Measurements from ENCODE around the gene CLRN1. TPM values are rescaled to one million over a fixed set of nuclear protein-coding genes. Genes with fewer than 3 reads are reported as not detected.

Gene CLRN1
- total RNA-seq, 1 experiment from 2014 or later: not detected

DNA sequence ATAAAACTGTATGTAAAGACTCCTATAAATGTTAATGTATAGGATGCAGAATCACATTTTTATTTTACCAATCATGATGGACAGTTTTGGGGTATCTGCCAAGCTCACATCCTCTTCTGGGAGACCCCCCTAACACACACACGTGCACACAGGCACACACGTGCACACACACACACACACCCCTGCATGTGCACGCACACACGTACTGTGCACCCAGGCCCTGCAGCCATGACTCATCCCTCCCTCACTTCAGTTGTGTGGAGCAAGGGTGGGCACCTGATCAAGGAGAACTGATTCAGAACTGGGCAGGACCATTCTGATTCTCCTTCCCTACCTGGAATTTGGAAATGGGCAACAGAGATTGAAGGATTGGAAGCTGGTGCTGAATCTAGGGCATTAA is 51.3 kb downstream of the CLRN1 start:
- ChIA-PET POLR2A (no interaction called here), CTCF (interaction anchor here (0.9 kb wide), 1 partner anchor 229 kb away, joined by 5 read pairs; no protein-coding TSS in a partner anchor)
- no peaks in the 10 kb centered on the region for H3K36me3 Mint-ChIP-seq
- ATAC-seq (no peak), DNase-seq (ENCODE audit: low spot score) (no peak)
- no peaks in the 10 kb centered on the region for H3K27me3 Mint-ChIP-seq (ENCODE audit: low read depth)
- no peaks in the 10 kb centered on the region for H3K9me3 Mint-ChIP-seq
- H3K4me1 Mint-ChIP-seq: peaks cover 47% of the 10 kb centered on the region
- TF ChIP-seq ZNF138 (CRISPR knock-in tag; conservative IDR thresholded peaks at IDR 0.05) (no peak), TEAD1 (CRISPR knock-in tag; IDR thresholded peaks at IDR 0.05) (no peak), NR3C1 (CRISPR knock-in tag; conservative IDR thresholded peaks at IDR 0.05; ENCODE audit: low read depth) (no peak), SP1 (CRISPR knock-in tag; conservative IDR thresholded peaks at IDR 0.05) (no peak), JUN (CRISPR knock-in tag; IDR thresholded peaks at IDR 0.05) (no peak), PRRX2 (CRISPR knock-in tag; IDR thresholded peaks at IDR 0.05) (no peak), TP53 (CRISPR knock-in tag; IDR thresholded peaks at IDR 0.05) (no peak), CREB1 (CRISPR knock-in tag; IDR thresholded peaks at IDR 0.05) (no peak), SMAD4 (CRISPR knock-in tag; IDR thresholded peaks at IDR 0.05) (no peak), ZNF121 (CRISPR knock-in tag; IDR thresholded peaks at IDR 0.05) (no peak)
- TF ChIP-seq, protein P1, sequence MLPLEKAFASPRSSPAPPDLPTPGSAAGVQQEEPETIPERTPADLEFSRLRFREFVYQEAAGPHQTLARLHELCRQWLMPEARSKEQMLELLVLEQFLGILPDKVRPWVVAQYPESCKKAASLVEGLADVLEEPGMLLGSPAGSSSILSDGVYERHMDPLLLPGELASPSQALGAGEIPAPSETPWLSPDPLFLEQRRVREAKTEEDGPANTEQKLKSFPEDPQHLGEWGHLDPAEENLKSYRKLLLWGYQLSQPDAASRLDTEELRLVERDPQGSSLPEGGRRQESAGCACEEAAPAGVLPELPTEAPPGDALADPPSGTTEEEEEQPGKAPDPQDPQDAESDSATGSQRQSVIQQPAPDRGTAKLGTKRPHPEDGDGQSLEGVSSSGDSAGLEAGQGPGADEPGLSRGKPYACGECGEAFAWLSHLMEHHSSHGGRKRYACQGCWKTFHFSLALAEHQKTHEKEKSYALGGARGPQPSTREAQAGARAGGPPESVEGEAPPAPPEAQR (CRISPR knock-in tag; IDR thresholded peaks at IDR 0.05): no peak
- TF ChIP-seq, protein P2, sequence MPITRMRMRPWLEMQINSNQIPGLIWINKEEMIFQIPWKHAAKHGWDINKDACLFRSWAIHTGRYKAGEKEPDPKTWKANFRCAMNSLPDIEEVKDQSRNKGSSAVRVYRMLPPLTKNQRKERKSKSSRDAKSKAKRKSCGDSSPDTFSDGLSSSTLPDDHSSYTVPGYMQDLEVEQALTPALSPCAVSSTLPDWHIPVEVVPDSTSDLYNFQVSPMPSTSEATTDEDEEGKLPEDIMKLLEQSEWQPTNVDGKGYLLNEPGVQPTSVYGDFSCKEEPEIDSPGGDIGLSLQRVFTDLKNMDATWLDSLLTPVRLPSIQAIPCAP (CRISPR knock-in tag; IDR thresholded peaks at IDR 0.05): no peak
- TF ChIP-seq, protein P3, sequence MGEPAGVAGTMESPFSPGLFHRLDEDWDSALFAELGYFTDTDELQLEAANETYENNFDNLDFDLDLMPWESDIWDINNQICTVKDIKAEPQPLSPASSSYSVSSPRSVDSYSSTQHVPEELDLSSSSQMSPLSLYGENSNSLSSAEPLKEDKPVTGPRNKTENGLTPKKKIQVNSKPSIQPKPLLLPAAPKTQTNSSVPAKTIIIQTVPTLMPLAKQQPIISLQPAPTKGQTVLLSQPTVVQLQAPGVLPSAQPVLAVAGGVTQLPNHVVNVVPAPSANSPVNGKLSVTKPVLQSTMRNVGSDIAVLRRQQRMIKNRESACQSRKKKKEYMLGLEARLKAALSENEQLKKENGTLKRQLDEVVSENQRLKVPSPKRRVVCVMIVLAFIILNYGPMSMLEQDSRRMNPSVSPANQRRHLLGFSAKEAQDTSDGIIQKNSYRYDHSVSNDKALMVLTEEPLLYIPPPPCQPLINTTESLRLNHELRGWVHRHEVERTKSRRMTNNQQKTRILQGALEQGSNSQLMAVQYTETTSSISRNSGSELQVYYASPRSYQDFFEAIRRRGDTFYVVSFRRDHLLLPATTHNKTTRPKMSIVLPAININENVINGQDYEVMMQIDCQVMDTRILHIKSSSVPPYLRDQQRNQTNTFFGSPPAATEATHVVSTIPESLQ (CRISPR knock-in tag; IDR thresholded peaks at IDR 0.05): no peak
- TF ChIP-seq, protein P4, sequence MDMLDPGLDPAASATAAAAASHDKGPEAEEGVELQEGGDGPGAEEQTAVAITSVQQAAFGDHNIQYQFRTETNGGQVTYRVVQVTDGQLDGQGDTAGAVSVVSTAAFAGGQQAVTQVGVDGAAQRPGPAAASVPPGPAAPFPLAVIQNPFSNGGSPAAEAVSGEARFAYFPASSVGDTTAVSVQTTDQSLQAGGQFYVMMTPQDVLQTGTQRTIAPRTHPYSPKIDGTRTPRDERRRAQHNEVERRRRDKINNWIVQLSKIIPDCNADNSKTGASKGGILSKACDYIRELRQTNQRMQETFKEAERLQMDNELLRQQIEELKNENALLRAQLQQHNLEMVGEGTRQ (CRISPR knock-in tag; IDR thresholded peaks at IDR 0.05): no peak
- TF ChIP-seq, protein P5, sequence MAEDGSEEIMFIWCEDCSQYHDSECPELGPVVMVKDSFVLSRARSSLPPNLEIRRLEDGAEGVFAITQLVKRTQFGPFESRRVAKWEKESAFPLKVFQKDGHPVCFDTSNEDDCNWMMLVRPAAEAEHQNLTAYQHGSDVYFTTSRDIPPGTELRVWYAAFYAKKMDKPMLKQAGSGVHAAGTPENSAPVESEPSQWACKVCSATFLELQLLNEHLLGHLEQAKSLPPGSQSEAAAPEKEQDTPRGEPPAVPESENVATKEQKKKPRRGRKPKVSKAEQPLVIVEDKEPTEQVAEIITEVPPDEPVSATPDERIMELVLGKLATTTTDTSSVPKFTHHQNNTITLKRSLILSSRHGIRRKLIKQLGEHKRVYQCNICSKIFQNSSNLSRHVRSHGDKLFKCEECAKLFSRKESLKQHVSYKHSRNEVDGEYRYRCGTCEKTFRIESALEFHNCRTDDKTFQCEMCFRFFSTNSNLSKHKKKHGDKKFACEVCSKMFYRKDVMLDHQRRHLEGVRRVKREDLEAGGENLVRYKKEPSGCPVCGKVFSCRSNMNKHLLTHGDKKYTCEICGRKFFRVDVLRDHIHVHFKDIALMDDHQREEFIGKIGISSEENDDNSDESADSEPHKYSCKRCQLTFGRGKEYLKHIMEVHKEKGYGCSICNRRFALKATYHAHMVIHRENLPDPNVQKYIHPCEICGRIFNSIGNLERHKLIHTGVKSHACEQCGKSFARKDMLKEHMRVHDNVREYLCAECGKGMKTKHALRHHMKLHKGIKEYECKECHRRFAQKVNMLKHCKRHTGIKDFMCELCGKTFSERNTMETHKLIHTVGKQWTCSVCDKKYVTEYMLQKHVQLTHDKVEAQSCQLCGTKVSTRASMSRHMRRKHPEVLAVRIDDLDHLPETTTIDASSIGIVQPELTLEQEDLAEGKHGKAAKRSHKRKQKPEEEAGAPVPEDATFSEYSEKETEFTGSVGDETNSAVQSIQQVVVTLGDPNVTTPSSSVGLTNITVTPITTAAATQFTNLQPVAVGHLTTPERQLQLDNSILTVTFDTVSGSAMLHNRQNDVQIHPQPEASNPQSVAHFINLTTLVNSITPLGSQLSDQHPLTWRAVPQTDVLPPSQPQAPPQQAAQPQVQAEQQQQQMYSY (CRISPR knock-in tag; IDR thresholded peaks at IDR 0.05): no peak
- TF ChIP-seq, protein P6, sequence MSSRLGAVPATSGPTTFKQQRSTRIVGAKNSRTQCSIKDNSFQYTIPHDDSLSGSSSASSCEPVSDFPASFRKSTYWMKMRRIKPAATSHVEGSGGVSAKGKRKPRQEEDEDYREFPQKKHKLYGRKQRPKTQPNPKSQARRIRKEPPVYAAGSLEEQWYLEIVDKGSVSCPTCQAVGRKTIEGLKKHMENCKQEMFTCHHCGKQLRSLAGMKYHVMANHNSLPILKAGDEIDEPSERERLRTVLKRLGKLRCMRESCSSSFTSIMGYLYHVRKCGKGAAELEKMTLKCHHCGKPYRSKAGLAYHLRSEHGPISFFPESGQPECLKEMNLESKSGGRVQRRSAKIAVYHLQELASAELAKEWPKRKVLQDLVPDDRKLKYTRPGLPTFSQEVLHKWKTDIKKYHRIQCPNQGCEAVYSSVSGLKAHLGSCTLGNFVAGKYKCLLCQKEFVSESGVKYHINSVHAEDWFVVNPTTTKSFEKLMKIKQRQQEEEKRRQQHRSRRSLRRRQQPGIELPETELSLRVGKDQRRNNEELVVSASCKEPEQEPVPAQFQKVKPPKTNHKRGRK (CRISPR knock-in tag; IDR thresholded peaks at IDR 0.05; ENCODE audit: borderline replicate concordance): no peak
- TF ChIP-seq, protein P7, sequence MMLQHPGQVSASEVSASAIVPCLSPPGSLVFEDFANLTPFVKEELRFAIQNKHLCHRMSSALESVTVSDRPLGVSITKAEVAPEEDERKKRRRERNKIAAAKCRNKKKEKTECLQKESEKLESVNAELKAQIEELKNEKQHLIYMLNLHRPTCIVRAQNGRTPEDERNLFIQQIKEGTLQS (CRISPR knock-in tag; conservative IDR thresholded peaks at IDR 0.05): no peak
- TF ChIP-seq, protein P8, sequence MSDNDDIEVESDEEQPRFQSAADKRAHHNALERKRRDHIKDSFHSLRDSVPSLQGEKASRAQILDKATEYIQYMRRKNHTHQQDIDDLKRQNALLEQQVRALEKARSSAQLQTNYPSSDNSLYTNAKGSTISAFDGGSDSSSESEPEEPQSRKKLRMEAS (CRISPR knock-in tag; IDR thresholded peaks at IDR 0.05): no peak
- TF ChIP-seq, protein P9, sequence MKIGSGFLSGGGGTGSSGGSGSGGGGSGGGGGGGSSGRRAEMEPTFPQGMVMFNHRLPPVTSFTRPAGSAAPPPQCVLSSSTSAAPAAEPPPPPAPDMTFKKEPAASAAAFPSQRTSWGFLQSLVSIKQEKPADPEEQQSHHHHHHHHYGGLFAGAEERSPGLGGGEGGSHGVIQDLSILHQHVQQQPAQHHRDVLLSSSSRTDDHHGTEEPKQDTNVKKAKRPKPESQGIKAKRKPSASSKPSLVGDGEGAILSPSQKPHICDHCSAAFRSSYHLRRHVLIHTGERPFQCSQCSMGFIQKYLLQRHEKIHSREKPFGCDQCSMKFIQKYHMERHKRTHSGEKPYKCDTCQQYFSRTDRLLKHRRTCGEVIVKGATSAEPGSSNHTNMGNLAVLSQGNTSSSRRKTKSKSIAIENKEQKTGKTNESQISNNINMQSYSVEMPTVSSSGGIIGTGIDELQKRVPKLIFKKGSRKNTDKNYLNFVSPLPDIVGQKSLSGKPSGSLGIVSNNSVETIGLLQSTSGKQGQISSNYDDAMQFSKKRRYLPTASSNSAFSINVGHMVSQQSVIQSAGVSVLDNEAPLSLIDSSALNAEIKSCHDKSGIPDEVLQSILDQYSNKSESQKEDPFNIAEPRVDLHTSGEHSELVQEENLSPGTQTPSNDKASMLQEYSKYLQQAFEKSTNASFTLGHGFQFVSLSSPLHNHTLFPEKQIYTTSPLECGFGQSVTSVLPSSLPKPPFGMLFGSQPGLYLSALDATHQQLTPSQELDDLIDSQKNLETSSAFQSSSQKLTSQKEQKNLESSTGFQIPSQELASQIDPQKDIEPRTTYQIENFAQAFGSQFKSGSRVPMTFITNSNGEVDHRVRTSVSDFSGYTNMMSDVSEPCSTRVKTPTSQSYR (CRISPR knock-in tag; IDR thresholded peaks at IDR 0.05): no peak
- H3K4me3 Mint-ChIP-seq: no peak overlapping the region
- H3K27ac Mint-ChIP-seq: no peak overlapping the region

Data from WTC11 (cell line).